ENCODE measurements around the gene ARHGEF38.

The ARHGEF38 gene

GRCh38 chr4:105551965-105552746 lies at the start of gene ARHGEF38:
Gene ARHGEF38, plus strand, starts transcription at chr4:105552620. Its CDS starts 146 bp downstream, at chr4:105552766.
- no peak for TF ChIP-seq CTCF (IDR thresholded peaks at IDR 0.05; ENCODE audit: extremely low read depth, missing control alignments)
- DNase-seq (ENCODE audit: low spot score) = no peak

- no peak for DNase-seq (ENCODE audit: low spot score)
- TF ChIP-seq CTCF (IDR thresholded peaks at IDR 0.05; ENCODE audit: extremely low read depth, missing control alignments) = no peak
These were observed 48.9 kb upstream of the ARHGEF38 start for GRCh38 chr4:105503484-105503883.

GRCh38 chr4:105504744-105505143 lies 47.7 kb upstream of the ARHGEF38 start:
- no peak for DNase-seq (ENCODE audit: low spot score)
- TF ChIP-seq CTCF (IDR thresholded peaks at IDR 0.05; ENCODE audit: extremely low read depth, missing control alignments) = no peak

GRCh38 chr4:105509291-105509690 lies 43.1 kb upstream of the ARHGEF38 start:
- DNase-seq (ENCODE audit: low spot score) = peak; percentile 70
- TF ChIP-seq CTCF (IDR thresholded peaks at IDR 0.05; ENCODE audit: extremely low read depth, missing control alignments) = no peak

- DNase-seq (ENCODE audit: low spot score) = no peak
- TF ChIP-seq CTCF (IDR thresholded peaks at IDR 0.05; ENCODE audit: extremely low read depth, missing control alignments) = no peak
These were observed 42.7 kb upstream of the ARHGEF38 start for GRCh38 chr4:105509714-105510113.

GRCh38 chr4:105510245-105510644 lies 42.2 kb upstream of the ARHGEF38 start:
- no peak for DNase-seq (ENCODE audit: low spot score)
- TF ChIP-seq CTCF (IDR thresholded peaks at IDR 0.05; ENCODE audit: extremely low read depth, missing control alignments) = no peak

- DNase-seq (ENCODE audit: low spot score) = peak; percentile 49
- TF ChIP-seq CTCF (IDR thresholded peaks at IDR 0.05; ENCODE audit: extremely low read depth, missing control alignments) = peak; percentile 42
These were observed 31.3 kb upstream of the ARHGEF38 start for GRCh38 chr4:105520819-105521790.
